Tibial nerve (tissue), 4 donors: ENCODE results near the gene DIMT1. TPM values are rescaled to one million over a fixed set of nuclear protein-coding genes. Genes with fewer than 3 reads are reported as not detected.

Experiments used
- DNase-seq, 2 donors: peaks; one replicate each; pipeline ENCODE4 v3.0.0-alpha.2; 2019; ENCODE audit warnings: low spot score in 2 of 2
- H3K27ac ChIP-seq, 4 donors: fragments of 200-600 bp; sonication (generic) in 3 of 4; one replicate each; pipeline ENCODE4 v1.5.1; 2017 to 2019; ENCODE audit warnings: mild to moderate bottlenecking in 1 of 4
- H3K27me3 ChIP-seq, 2 donors: fragments of 200-600 bp; sonication (generic) in 1 of 2; one replicate each; pipeline versions ENCODE4 v1.5.1 to v1.6.0; 2017 to 2019
- H3K36me3 ChIP-seq, 3 donors: fragments of 200-600 bp; sonication (generic); one replicate each; pipeline ENCODE4 v1.5.1; 2018 to 2019
- H3K4me1 ChIP-seq, 4 donors: fragments of 200-600 bp; sonication (generic) in 3 of 4; one replicate each; pipeline ENCODE4 v1.5.1; 2017 to 2019
- H3K4me3 ChIP-seq, 4 donors: fragments of 200-600 bp; sonication (generic) in 3 of 4; one replicate each; pipeline ENCODE4 v1.5.1; 2017 to 2019; ENCODE audit warnings: mild to moderate bottlenecking in 1 of 4, moderate library complexity in 1 of 4
- H3K9me3 ChIP-seq, 4 donors: fragments of 200-600 bp; sonication (generic) in 3 of 4; one replicate each; pipeline ENCODE4 v1.5.1; 2017 to 2019
- CTCF ChIP-seq, 5 experiments: fragments of 200-600 bp in 3 of 5; fragments of 450-650 bp in 2 of 5; sonication (generic) in 3 of 5; IDR thresholded peaks; one replicate each; pipeline ENCODE4 v1.5.1; 2016 to 2019; ENCODE audit warnings: antibody characterized with exemption in 5 of 5, mild to moderate bottlenecking in 3 of 5, moderate library complexity in 2 of 5
- EP300 ChIP-seq, 2 donors: sonication (generic); formaldehyde crosslinking; IDR thresholded peaks; one replicate each; pipeline ENCODE4 v1.6.1; 2017; ENCODE audit warnings: antibody characterized with exemption in 2 of 2, mild to moderate bottlenecking in 1 of 2
- POLR2A ChIP-seq, 2 donors: fragments of 450-650 bp; IDR thresholded peaks; one replicate each; pipeline ENCODE4 v1.6.1; 2017; ENCODE audit warnings: antibody characterized with exemption in 2 of 2, mild to moderate bottlenecking in 2 of 2, moderate library complexity in 2 of 2
- WGBS, 2 donors: methylation state at CpG; one replicate each; pipeline ENCODE4 v1.1.5; 2018; 5-methylcytosine and 5-hydroxymethylcytosine counted together
- total RNA-seq, 4 donors: library from RNA; depleted of rRNA; stranded (reverse); fragments of >200 nt; gene quantifications; one replicate each; pipeline ENCODE4 v1.1.0, GENCODE V29; 2016

The DIMT1 gene
- total RNA-seq, 4 donors from 2014 or later: 16.2 to 22.2 (median 17.5) TPM

GRCh38 chr5:62385816-62386400 is 17.8 kb downstream of the DIMT1 start:
- no peaks in the 10 kb centered on the region for H3K27me3 ChIP-seq
- peaks cover 0 to 82% (median 0%) of the 10 kb centered on the region in 3 donors for H3K36me3 ChIP-seq
- 91 to 95% methylated on average over 2 of the region's 2 CpGs for WGBS, 2 donors
- no peak overlapping the region for H3K4me3 ChIP-seq
- peak overlapping the region in 1 of 4 donors; percentile 52 for H3K27ac ChIP-seq
- no peaks in the 10 kb centered on the region for H3K9me3 ChIP-seq
- DNase-seq: no peak
- peaks cover 0 to 10% (median 0%) of the 10 kb centered on the region in 4 donors for H3K4me1 ChIP-seq
- TF ChIP-seq POLR2A (IDR thresholded peaks at IDR 0.05): no peak

- Histone ChIP-seq H3K4me3 (no peak overlapping the region), H3K9me3 (no peaks in the 10 kb centered on the region), H3K4me1 (peaks cover 0 to 10% (median 0%) of the 10 kb centered on the region in 4 donors), H3K27me3 (no peaks in the 10 kb centered on the region), H3K36me3 (peaks cover 0 to 83% (median 0%) of the 10 kb centered on the region in 3 donors), H3K27ac (peak overlapping the region in 1 of 4 donors; percentile 52)
- DNase-seq: no peak
- 49 to 55% methylated on average over 4 of the region's 4 CpGs for WGBS, 2 donors
- TF ChIP-seq CTCF (IDR thresholded peaks at IDR 0.05): no peak
- no peak for TF ChIP-seq EP300 (IDR thresholded peaks at IDR 0.05)
- no peak for TF ChIP-seq POLR2A (IDR thresholded peaks at IDR 0.05)
Observed at GRCh38 chr5:62385131-62385530, 18.6 kb downstream of the DIMT1 start.

GRCh38 chr5:62376064-62376463 is 27.6 kb downstream of the DIMT1 start:
- H3K4me3 ChIP-seq: no peak overlapping the region
- no peaks in the 10 kb centered on the region for H3K27me3 ChIP-seq
- peaks cover 0 to 94% (median 12%) of the 10 kb centered on the region in 3 donors for H3K36me3 ChIP-seq
- WGBS, 2 donors: 94 to 96% methylated on average over 3 of the region's 3 CpGs
- no peak for DNase-seq
- H3K4me1 ChIP-seq: no peaks in the 10 kb centered on the region
- H3K27ac ChIP-seq: no peak overlapping the region
- H3K9me3 ChIP-seq: no peaks in the 10 kb centered on the region
- TF ChIP-seq CTCF (IDR thresholded peaks at IDR 0.05) (no peak), EP300 (IDR thresholded peaks at IDR 0.05) (no peak), POLR2A (IDR thresholded peaks at IDR 0.05) (no peak)

- Histone ChIP-seq H3K4me3 (no peak overlapping the region), H3K36me3 (peaks cover 0 to 90% (median 12%) of the 10 kb centered on the region in 3 donors), H3K4me1 (no peaks in the 10 kb centered on the region), H3K9me3 (no peaks in the 10 kb centered on the region), H3K27me3 (no peaks in the 10 kb centered on the region), H3K27ac (no peak overlapping the region)
- DNase-seq: no peak
- TF ChIP-seq EP300 (IDR thresholded peaks at IDR 0.05): no peak
- no peak for TF ChIP-seq CTCF (IDR thresholded peaks at IDR 0.05)
- no peak for TF ChIP-seq POLR2A (IDR thresholded peaks at IDR 0.05)
Observed at GRCh38 chr5:62375627-62376026, 28.1 kb downstream of the DIMT1 start.

- Histone ChIP-seq H3K27me3 (no peaks in the 10 kb centered on the region), H3K4me3 (no peak overlapping the region), H3K9me3 (no peaks in the 10 kb centered on the region), H3K36me3 (peaks cover under 1 to 76% (median 12%) of the 10 kb centered on the region in 3 donors), H3K4me1 (no peaks in the 10 kb centered on the region), H3K27ac (no peak overlapping the region)
- TF ChIP-seq POLR2A (IDR thresholded peaks at IDR 0.05) (no peak), EP300 (IDR thresholded peaks at IDR 0.05) (no peak), CTCF (IDR thresholded peaks at IDR 0.05) (no peak)
- no peak for DNase-seq
- 95 to 100% methylated on average over 1 of the region's 1 CpG for WGBS, 2 donors
Observed at GRCh38 chr5:62374090-62374489, 29.6 kb downstream of the DIMT1 start.
